ENCODE data around the gene MTO1. TPM values are rescaled to one million over a fixed set of nuclear protein-coding genes. Genes with fewer than 3 reads are reported as not detected.

MTO1 gene
- total RNA-seq, 2 experiments from 2014 or later = 47.9 to 48.0 TPM

DNA sequence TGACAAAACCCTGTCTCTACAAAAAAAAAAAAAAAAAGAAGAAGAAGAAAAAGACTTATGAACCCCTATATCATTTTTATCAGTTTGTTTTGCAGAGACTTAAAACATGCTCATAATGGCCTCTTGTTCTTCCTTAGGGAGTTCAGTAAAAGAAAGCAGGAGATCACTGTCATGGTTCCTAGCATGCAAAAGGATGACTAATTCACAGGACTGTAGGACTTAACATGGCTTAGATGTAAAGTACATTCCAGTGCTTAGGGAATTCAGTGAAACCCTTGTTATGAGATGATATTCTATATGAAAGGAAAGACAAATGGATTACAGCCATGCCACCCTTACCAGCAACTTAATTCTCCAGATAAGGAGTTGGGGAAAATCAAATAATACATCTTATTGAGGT, 29.8 kb downstream of the MTO1 start:
- DNase-seq (no peak), ATAC-seq (ENCODE audit: poor library complexity) (no peak)
- intact Hi-C loops (cut with DNase I, micrococcal nuclease) = no loop called here
- H3K27me3 Mint-ChIP-seq = no peaks in the 10 kb centered on the region
- H3K27ac ChIP-seq (ENCODE audit: low read depth in 1 of 2, low read length in 2 of 2) = no peak overlapping the region
- ChIA-PET CTCF (no interaction called here), POLR2A (interaction anchor here (0.8 to 1.0 kb wide), 2 partner anchors 29 to 30 kb away, joined by 3 to 5 read pairs; partner anchors contain the start of gene MTO1)
- H3K4me1 ChIP-seq (ENCODE audit: insufficient read depth, low read length) = no peaks in the 10 kb centered on the region
- no peak overlapping the region for H3K4me3 Mint-ChIP-seq
- H3K4me1 Mint-ChIP-seq (ENCODE audit: low read depth) = no peaks in the 10 kb centered on the region
- H3K36me3 ChIP-seq (ENCODE audit: insufficient read depth, low read length) = peaks cover 72% of the 10 kb centered on the region
- H3K36me3 Mint-ChIP-seq (ENCODE audit: low read depth) = peaks cover 88% of the 10 kb centered on the region
- TF ChIP-seq, protein P1, sequence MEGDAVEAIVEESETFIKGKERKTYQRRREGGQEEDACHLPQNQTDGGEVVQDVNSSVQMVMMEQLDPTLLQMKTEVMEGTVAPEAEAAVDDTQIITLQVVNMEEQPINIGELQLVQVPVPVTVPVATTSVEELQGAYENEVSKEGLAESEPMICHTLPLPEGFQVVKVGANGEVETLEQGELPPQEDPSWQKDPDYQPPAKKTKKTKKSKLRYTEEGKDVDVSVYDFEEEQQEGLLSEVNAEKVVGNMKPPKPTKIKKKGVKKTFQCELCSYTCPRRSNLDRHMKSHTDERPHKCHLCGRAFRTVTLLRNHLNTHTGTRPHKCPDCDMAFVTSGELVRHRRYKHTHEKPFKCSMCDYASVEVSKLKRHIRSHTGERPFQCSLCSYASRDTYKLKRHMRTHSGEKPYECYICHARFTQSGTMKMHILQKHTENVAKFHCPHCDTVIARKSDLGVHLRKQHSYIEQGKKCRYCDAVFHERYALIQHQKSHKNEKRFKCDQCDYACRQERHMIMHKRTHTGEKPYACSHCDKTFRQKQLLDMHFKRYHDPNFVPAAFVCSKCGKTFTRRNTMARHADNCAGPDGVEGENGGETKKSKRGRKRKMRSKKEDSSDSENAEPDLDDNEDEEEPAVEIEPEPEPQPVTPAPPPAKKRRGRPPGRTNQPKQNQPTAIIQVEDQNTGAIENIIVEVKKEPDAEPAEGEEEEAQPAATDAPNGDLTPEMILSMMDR (IDR thresholded peaks at IDR 0.05) = no peak
- no peak overlapping the region for H3K27ac Mint-ChIP-seq
- no peaks in the 10 kb centered on the region for H3K9me3 ChIP-seq (ENCODE audit: control insufficient read depth in 1 of 2, insufficient read depth in 1 of 2, low read length in 2 of 2)
- no peaks in the 10 kb centered on the region for H3K9me3 Mint-ChIP-seq
- H3K27me3 ChIP-seq (ENCODE audit: control insufficient read depth in 1 of 2, insufficient read depth in 2 of 2, low read length in 2 of 2) = no peaks in the 10 kb centered on the region
- H3K4me3 ChIP-seq (ENCODE audit: low read length) = no peak overlapping the region

DNA sequence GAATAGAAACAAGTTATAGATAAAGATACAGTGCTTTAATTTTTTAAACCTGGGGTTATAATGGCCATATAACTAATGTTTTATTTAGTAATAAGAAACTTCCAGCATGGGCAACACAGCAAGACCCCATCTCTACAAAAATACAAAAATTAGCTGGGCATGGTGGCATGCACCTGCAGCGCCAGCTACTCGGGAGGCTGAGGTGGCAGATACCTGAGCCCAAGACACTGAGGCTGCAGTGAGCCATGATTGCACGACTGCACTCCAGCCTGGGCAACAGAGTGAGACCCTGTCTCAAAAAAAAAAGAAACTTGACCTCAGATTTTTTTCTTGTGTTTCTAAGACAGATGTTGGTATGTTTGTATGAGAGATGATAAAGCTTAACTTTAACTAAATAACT, 36.4 kb downstream of the MTO1 start:
- H3K27ac Mint-ChIP-seq = no peak overlapping the region
- intact Hi-C loops (cut with DNase I, micrococcal nuclease) = no loop called here
- Histone ChIP-seq H3K4me3 (ENCODE audit: low read length) (no peak overlapping the region), H3K4me1 (ENCODE audit: insufficient read depth, low read length) (no peaks in the 10 kb centered on the region), H3K36me3 (ENCODE audit: insufficient read depth, low read length) (peaks cover 76% of the 10 kb centered on the region), H3K9me3 (ENCODE audit: control insufficient read depth in 1 of 2, insufficient read depth in 1 of 2, low read length in 2 of 2) (no peaks in the 10 kb centered on the region), H3K27me3 (ENCODE audit: control insufficient read depth in 1 of 2, insufficient read depth in 2 of 2, low read length in 2 of 2) (no peaks in the 10 kb centered on the region), H3K27ac (ENCODE audit: low read depth in 1 of 2, low read length in 2 of 2) (no peak overlapping the region)
- TF ChIP-seq, protein P1 (IDR thresholded peaks at IDR 0.05) = no peak
- no peak for DNase-seq
- ATAC-seq (ENCODE audit: poor library complexity) = no peak
- no peaks in the 10 kb centered on the region for H3K9me3 Mint-ChIP-seq
- H3K27me3 Mint-ChIP-seq = no peaks in the 10 kb centered on the region
- peaks cover 85% of the 10 kb centered on the region for H3K36me3 Mint-ChIP-seq (ENCODE audit: low read depth)
- H3K4me1 Mint-ChIP-seq (ENCODE audit: low read depth) = no peaks in the 10 kb centered on the region
- H3K4me3 Mint-ChIP-seq = no peak overlapping the region
- ChIA-PET POLR2A (interaction anchor here (2.1 kb wide), 1 partner anchor 36 kb away, joined by 9 read pairs; the partner anchor contains the start of gene MTO1), CTCF (interaction anchor here (1.2 to 2.5 kb wide), 3 partner anchors 13 to 18 kb away, joined by 4 to 11 read pairs (median 4); no protein-coding TSS in a partner anchor)

DNA sequence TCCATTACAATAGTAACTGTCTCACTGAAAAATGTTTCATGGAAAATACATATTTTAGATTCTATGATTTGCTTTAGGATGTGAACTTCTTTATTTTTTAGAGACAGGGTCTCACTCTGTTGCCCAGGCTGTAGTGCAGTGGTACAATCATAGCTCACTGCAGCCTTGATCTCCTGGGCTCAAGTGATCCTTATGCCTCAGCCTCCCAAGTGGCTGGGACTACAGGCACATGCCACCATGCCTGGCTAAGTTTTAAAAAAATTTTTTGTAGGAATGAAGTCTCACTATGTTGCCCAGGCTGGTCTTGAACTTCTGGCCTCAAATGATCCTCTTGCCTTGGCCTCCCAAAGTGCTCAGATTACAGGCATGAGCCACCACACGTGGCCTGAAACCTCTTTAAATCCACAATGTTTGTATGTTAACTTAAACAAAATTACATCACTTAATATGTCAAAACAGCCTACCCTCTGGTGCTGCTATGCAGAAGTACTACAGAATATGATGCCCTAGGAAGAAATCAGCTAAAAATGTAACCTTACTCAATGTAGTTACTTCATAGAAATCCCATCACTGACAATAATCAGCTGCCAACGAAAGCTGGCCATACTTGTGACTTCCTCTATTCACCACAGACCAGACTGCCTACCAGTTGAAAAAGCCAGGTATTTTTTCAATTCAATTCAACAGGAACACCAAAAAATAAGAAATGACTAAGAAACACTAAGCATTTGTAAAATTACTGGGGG, 41.7 kb downstream of the MTO1 start:
- intact Hi-C loops (cut with DNase I, micrococcal nuclease) = loop anchor here in 1 of 2 experiments (5.0 kb wide), 1 partner anchor 36 kb away; no protein-coding TSS in a partner anchor
- no peaks in the 10 kb centered on the region for H3K4me1 Mint-ChIP-seq (ENCODE audit: low read depth)
- no peaks in the 10 kb centered on the region for H3K27me3 Mint-ChIP-seq
- TF ChIP-seq, protein P1 (IDR thresholded peaks at IDR 0.05) = no peak
- Histone ChIP-seq H3K27ac (ENCODE audit: low read depth in 1 of 2, low read length in 2 of 2) (no peak overlapping the region), H3K9me3 (ENCODE audit: control insufficient read depth in 1 of 2, insufficient read depth in 1 of 2, low read length in 2 of 2) (peaks cover 0 to 5% of the 10 kb centered on the region in 2 experiments), H3K36me3 (ENCODE audit: insufficient read depth, low read length) (peaks cover 53% of the 10 kb centered on the region), H3K4me1 (ENCODE audit: insufficient read depth, low read length) (no peaks in the 10 kb centered on the region), H3K4me3 (ENCODE audit: low read length) (no peak overlapping the region), H3K27me3 (ENCODE audit: control insufficient read depth in 1 of 2, insufficient read depth in 2 of 2, low read length in 2 of 2) (no peaks in the 10 kb centered on the region)
- no peak for DNase-seq
- H3K27ac Mint-ChIP-seq = peak overlapping the region; percentile 42
- ChIA-PET POLR2A (interaction anchor here (0.8 to 1.2 kb wide), 2 partner anchors 14 to 150 kb away, joined by 3 read pairs; no protein-coding TSS in a partner anchor), CTCF (no interaction called here)
- no peaks in the 10 kb centered on the region for H3K9me3 Mint-ChIP-seq
- H3K36me3 Mint-ChIP-seq (ENCODE audit: low read depth) = peaks cover 56% of the 10 kb centered on the region
- ATAC-seq (ENCODE audit: poor library complexity) = no peak
- no peak overlapping the region for H3K4me3 Mint-ChIP-seq
